ENCODE measurements around the gene WAC.

DNA sequence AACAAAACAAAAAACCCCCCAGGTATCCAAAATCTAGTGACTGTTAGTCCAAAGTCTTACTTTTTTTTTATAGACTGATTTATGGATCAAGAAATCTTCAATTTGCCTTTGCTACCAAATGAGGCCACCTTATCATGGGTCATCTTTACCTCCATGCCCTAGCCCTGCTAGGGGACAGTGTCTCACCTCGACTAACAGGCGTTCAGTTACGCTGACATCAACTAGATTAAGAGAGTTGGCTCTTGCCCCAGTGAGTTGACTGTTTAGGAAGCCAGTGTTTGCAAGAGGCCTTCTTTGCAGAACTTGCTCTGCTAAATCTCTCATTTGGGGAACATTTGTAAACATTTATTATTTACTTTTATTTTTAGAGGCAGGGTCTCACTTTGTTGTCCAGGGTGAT, 36.9 kb upstream of the WAC start:
- TF ChIP-seq, protein P1, sequence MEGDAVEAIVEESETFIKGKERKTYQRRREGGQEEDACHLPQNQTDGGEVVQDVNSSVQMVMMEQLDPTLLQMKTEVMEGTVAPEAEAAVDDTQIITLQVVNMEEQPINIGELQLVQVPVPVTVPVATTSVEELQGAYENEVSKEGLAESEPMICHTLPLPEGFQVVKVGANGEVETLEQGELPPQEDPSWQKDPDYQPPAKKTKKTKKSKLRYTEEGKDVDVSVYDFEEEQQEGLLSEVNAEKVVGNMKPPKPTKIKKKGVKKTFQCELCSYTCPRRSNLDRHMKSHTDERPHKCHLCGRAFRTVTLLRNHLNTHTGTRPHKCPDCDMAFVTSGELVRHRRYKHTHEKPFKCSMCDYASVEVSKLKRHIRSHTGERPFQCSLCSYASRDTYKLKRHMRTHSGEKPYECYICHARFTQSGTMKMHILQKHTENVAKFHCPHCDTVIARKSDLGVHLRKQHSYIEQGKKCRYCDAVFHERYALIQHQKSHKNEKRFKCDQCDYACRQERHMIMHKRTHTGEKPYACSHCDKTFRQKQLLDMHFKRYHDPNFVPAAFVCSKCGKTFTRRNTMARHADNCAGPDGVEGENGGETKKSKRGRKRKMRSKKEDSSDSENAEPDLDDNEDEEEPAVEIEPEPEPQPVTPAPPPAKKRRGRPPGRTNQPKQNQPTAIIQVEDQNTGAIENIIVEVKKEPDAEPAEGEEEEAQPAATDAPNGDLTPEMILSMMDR (IDR thresholded peaks at IDR 0.05): no peak
- TF ChIP-seq EP300 (IDR thresholded peaks at IDR 0.05) (no peak), POLR2A (IDR thresholded peaks at IDR 0.05) (no peak)
